Mucosa of descending colon (tissue), 3 donors: ENCODE data around the gene ACBD4. TPM values are rescaled to one million over a fixed set of nuclear protein-coding genes. Genes with fewer than 3 reads are reported as not detected.
A peak's percentile ranks its signal among the peaks of the same experiment; 100 is the strongest.
"Not testable (repeated sequence)": the region's sequence is repeated elsewhere in the genome, so short reads cannot be mapped to it uniquely, and the experiment has no call there.

Experiments used
- ATAC-seq: fragments of 200-7000 bp; cut with Tn5 transposase; one replicate; pipeline ENCODE4 v1.9.1; 2020; ENCODE audit warnings: mild to moderate bottlenecking, moderate library complexity
- DNase-seq, 3 donors: peaks; one replicate each; pipeline ENCODE4 v3.0.0-alpha.2; 2020
- H3K36me3 ChIP-seq: fragments of 200-600 bp; one replicate; pipeline ENCODE4 v1.8.0; 2021; ENCODE audit warnings: low read depth, mild to moderate bottlenecking
- H3K4me1 ChIP-seq: fragments of 200-600 bp; one replicate; pipeline ENCODE4 v1.8.0; 2021; ENCODE audit warnings: low read depth, mild to moderate bottlenecking
- H3K4me3 ChIP-seq: fragments of 200-600 bp; one replicate; pipeline ENCODE4 v1.8.0; 2021; ENCODE audit warnings: mild to moderate bottlenecking
- H3K9me3 ChIP-seq: fragments of 200-600 bp; one replicate; pipeline ENCODE4 v1.8.0; 2021; ENCODE audit warnings: mild to moderate bottlenecking
- intact Hi-C, 2 donors: fragments of 100-400 bp; cut with DNase I in 1 of 2; cut with micrococcal nuclease in 1 of 2; formaldehyde crosslinking; loops; one replicate each; pipeline versions ENCODE4 v1.11.0 to v1.11.1; 2022; cut with DNase I, micrococcal nuclease
- total RNA-seq, 3 donors: library from RNA; stranded (reverse); fragmentation: NEBNext Ultra II Directional in 2 of 3; extraction: Animal tissue kit (Norgen Biotek cat#: 25700) in 2 of 3; gene quantifications; one replicate each; pipeline versions ENCODE4 v1.2.1 to v1.2.4, GENCODE V29; 2021 to 2023
- TF ChIP-seq, protein P1 (sequence below): fragments of 200-600 bp; IDR thresholded peaks from one replicate; pipeline ENCODE4 v1.8.0; 2022; ENCODE audit warnings: antibody characterized with exemption, mild to moderate bottlenecking
- donor health status: DM: no; HTN: no; CAD: no; lungs with moderate emphysema.
- donor health status: DM: no; HTN: no; CAD: no.
- donor health status: DM: no; HTN: yes; CAD: no.

Gene ACBD4
- total RNA-seq, 3 donors from 2014 or later = 18.1 to 28.7 (median 26.3) TPM

DNA sequence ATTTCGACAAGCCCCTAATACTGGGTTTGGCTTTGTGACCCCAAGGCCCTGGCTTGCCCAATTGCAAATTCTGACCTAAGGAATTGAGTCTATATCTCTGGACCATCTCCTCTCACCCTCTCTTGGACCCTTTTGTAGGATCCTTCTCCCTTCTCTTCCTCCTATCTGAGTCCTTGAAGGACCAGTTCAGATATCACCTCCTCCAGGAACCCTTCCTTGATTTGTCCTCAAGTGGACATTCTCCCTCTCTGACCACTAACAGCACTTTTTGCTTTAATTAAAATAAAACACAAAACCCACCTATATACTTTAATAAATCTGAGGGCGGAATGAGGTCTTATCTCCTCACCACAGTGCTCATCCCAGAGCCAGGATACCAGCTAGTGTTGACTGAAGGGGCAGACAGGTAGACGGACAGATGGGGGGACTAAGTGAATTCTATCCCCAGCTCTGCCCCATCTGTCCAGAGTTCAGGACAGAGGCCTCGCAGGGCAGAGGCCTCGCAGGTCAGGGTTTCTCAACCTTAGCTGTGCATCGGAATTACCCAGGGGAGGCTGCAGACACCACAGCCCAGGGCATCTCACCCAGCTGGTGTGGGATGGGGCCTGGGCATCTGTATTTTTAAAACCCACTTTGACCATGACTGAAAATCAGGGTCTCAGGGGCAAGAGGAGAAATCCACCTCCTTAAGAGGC, 12.3 kb upstream of the ACBD4 start:
- Histone ChIP-seq H3K9me3 (no peaks in the 10 kb centered on the region), H3K4me1 (peaks cover 43% of the 10 kb centered on the region), H3K36me3 (peaks cover 4% of the 10 kb centered on the region), H3K4me3 (no peak overlapping the region)
- ATAC-seq (no peak), DNase-seq (no peak)
- intact Hi-C loops = no loop called here
- TF ChIP-seq, protein P1, sequence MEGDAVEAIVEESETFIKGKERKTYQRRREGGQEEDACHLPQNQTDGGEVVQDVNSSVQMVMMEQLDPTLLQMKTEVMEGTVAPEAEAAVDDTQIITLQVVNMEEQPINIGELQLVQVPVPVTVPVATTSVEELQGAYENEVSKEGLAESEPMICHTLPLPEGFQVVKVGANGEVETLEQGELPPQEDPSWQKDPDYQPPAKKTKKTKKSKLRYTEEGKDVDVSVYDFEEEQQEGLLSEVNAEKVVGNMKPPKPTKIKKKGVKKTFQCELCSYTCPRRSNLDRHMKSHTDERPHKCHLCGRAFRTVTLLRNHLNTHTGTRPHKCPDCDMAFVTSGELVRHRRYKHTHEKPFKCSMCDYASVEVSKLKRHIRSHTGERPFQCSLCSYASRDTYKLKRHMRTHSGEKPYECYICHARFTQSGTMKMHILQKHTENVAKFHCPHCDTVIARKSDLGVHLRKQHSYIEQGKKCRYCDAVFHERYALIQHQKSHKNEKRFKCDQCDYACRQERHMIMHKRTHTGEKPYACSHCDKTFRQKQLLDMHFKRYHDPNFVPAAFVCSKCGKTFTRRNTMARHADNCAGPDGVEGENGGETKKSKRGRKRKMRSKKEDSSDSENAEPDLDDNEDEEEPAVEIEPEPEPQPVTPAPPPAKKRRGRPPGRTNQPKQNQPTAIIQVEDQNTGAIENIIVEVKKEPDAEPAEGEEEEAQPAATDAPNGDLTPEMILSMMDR = no peak

DNA sequence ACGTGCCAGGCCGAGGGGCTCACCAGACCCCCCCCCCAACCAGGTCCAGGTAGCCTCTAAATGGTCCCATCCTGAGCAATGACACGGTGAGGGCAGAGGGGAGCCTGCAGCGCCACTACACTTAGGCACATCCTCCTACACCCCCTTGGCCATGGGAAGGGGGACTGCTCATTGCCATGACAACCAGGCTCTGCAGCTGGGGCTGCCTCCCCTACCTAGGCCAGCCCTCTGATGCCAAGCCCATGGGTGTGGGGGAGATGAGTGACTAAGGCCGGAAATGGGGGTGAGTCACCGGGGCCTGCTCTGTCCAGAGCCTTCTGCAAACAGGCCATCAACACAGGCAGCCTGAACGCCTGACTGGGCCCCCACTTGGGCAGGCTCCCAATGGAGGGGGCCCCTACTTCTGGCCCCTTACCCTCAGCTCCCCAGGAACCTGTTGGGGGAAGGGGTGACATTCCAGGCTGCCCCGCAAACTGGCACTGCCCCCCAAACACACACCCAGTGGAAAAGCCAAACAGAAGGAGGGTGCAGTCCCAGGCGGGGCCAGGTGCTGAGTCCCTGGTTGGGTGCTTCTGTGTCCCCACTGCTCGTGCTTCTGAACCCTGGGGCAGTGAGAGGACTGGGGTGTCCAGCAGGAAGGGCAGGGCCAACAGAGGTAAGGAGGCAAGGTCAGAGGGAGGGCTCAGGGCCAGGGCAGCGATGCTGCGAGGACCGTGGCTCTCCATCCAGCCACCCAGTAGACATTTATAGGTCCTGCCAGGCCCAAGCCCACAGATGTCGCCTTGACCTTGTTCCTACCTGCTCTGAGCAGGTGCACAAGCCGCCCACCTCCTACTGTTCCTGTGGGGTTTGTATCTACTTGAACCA, 11.3 kb upstream of the ACBD4 start:
- peak; percentile 75 to 87 (median 78) for DNase-seq
- peaks cover 52% of the 10 kb centered on the region for H3K4me1 ChIP-seq
- intact Hi-C loops = no loop called here
- peak; percentile 79 for ATAC-seq
- H3K36me3 ChIP-seq = peaks cover 4% of the 10 kb centered on the region
- H3K4me3 ChIP-seq = no peak overlapping the region
- TF ChIP-seq, protein P1 = no peak
- H3K9me3 ChIP-seq = no peaks in the 10 kb centered on the region

DNA sequence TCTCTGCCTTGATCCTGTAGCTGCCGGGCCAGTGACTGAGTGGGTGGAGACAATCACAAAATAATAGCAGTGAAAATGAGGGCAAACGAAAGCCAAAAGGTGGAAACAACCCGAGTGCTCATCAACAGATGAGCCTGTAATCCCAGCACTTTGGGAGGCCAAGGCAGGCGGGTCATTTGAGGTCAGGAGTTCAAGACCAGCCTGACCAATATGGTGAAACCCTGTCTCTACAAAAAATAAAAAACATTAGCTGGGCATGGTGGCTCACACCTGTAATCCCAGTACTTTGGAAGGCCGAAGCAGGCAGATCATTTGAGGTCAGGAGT, 10.7 kb upstream of the ACBD4 start:
- H3K9me3 ChIP-seq, H3K4me3 ChIP-seq, intact Hi-C loops, DNase-seq, ATAC-seq, H3K36me3 ChIP-seq: not testable (repeated sequence)
- H3K4me1 ChIP-seq = peaks cover 58% of the 10 kb centered on the region

DNA sequence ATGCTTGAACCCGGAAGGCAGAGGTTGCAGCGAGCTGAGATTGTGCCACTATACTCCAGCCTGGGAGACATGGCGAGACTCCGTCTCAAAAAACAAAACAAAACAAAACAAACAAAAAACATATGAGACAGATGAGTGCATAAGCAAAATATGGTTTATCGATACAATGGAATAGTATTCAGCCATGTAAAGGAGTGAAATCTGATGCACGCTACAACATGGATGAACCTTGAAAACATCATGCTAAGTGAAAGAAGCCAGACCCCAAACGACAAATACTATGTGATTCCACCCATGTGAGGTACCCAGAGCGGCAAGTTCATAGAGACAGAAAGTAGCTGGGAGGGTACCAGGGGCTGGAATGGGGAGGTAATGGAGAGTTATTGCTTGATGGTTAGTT, 10.0 kb upstream of the ACBD4 start:
- intact Hi-C loops = no loop called here
- H3K36me3 ChIP-seq = no peaks in the 10 kb centered on the region
- H3K4me1 ChIP-seq = peaks cover 65% of the 10 kb centered on the region
- H3K4me3 ChIP-seq = no peak overlapping the region
- no peak for ATAC-seq
- TF ChIP-seq, protein P1 = no peak
- no peak for DNase-seq
- H3K9me3 ChIP-seq = no peaks in the 10 kb centered on the region

DNA sequence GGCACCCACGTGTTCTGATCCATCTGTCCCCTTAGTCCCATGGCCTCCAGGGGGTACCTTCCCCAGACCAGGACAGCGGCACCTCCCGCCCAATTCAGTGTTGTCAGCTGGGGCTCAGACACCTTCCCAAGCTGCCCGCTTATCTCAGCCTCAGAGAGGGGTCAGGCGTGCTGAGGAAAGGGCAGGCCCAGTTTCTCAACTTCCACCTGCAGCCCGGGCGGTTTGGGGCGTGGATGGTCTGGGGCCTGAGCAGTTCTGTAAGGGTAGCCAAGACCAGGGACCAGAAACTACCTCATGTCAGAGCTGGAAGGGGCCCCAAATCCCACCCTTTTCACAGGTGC, 8.3 kb upstream of the ACBD4 start:
- intact Hi-C loops = no loop called here
- Histone ChIP-seq H3K4me1 (peaks cover 66% of the 10 kb centered on the region), H3K36me3 (no peaks in the 10 kb centered on the region), H3K9me3 (no peaks in the 10 kb centered on the region), H3K4me3 (no peak overlapping the region)
- DNase-seq (peak in 2 of 3 donors; percentile 62 to 70), ATAC-seq (peak; percentile 0)
- TF ChIP-seq, protein P1 = no peak
